ENCODE measurements around the gene SH3PXD2B. TPM values are rescaled to one million over a fixed set of nuclear protein-coding genes. Genes with fewer than 3 reads are reported as not detected.
"Not testable (repeated sequence)": the region's sequence is repeated elsewhere in the genome, so short reads cannot be mapped to it uniquely, and the experiment has no call there.

Gene SH3PXD2B
- total RNA-seq, 1 donor, result 28.1 TPM

GRCh38 chr5:172334196-172334595, 120.1 kb downstream of the SH3PXD2B start:
- no peak for DNase-seq (ENCODE audit: low read depth)
- no peak overlapping the region for H3K4me3 ChIP-seq (ENCODE audit: low read depth, low read length)
- peak; percentile 14 for TF ChIP-seq CTCF (IDR thresholded peaks at IDR 0.05; ENCODE audit: insufficient read depth, low read depth, low read length)

DNA sequence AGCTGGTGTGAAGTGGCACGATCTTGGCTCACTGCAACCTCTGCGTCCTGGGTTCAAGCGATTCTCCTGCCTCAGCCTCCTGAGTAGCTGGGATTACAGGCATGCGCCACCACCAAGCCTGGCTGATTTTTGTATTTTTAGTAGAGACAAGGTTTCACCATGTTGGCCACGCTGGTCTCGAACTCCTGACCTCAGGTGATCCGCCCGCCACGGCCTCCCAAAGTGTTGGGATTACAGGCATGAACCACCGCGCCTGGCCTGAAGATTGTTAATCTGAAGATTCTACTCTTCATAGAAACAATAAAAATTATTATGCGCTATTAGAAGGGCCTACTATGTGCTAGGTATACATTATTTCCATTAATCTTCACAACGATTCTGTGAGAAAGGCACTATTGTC, 127.4 kb downstream of the SH3PXD2B start:
- H3K4me3 ChIP-seq (ENCODE audit: low read depth, low read length); DNase-seq (ENCODE audit: low read depth): not testable (repeated sequence)

GRCh38 chr5:172325452-172325851, 128.9 kb downstream of the SH3PXD2B start:
- no peak overlapping the region for H3K4me3 ChIP-seq (ENCODE audit: low read depth, low read length)
- no peak for TF ChIP-seq CTCF (IDR thresholded peaks at IDR 0.05; ENCODE audit: insufficient read depth, low read depth, low read length)
- DNase-seq (ENCODE audit: low read depth), result no peak

- H3K4me3 ChIP-seq (ENCODE audit: low read depth, low read length), result no peak overlapping the region
- no peak for DNase-seq (ENCODE audit: low read depth)
- no peak for TF ChIP-seq CTCF (IDR thresholded peaks at IDR 0.05; ENCODE audit: insufficient read depth, low read depth, low read length)
Measured at GRCh38 chr5:172322028-172322965, 132.0 kb downstream of the SH3PXD2B start.

- TF ChIP-seq CTCF (IDR thresholded peaks at IDR 0.05; ENCODE audit: insufficient read depth, low read depth, low read length), result no peak
- no peak overlapping the region for H3K4me3 ChIP-seq (ENCODE audit: low read depth, low read length)
- no peak for DNase-seq (ENCODE audit: low read depth)
Measured at GRCh38 chr5:172321593-172321992, 132.7 kb downstream of the SH3PXD2B start.

GRCh38 chr5:172319708-172320441, 134.4 kb downstream of the SH3PXD2B start:
- no peak for TF ChIP-seq CTCF (IDR thresholded peaks at IDR 0.05; ENCODE audit: insufficient read depth, low read depth, low read length)
- H3K4me3 ChIP-seq (ENCODE audit: low read depth, low read length), result no peak overlapping the region
- no peak for DNase-seq (ENCODE audit: low read depth)
